HUES64 (cell line): ENCODE results near the gene FOXP1.

ENCODE experiments used
- H3K27ac ChIP-seq: 2 replicates; pipeline ENCODE4 v1.7.0; 2013; ENCODE audit warnings: low read depth, low read length, inconsistent platforms
- H3K27me3 ChIP-seq: 2 replicates; pipeline ENCODE4 v1.6.1; 2013; ENCODE audit warnings: mild to moderate bottlenecking, low read length; ENCODE audit not compliant: insufficient read depth
- H3K36me3 ChIP-seq: 2 replicates; pipeline ENCODE4 v1.6.1; 2013; ENCODE audit warnings: mild to moderate bottlenecking, low read length; ENCODE audit not compliant: insufficient read depth
- H3K4me1 ChIP-seq: 2 replicates; pipeline ENCODE4 v1.6.1; 2013; ENCODE audit warnings: mild to moderate bottlenecking, low read length, moderate library complexity; ENCODE audit not compliant: insufficient read depth
- H3K4me3 ChIP-seq: 2 replicates; pipeline ENCODE4 v1.5.1; 2013; ENCODE audit warnings: mild to moderate bottlenecking, low read length, moderate library complexity
- H3K9ac ChIP-seq: 2 replicates; pipeline ENCODE4 v1.6.1; 2013; ENCODE audit warnings: mild to moderate bottlenecking, low read depth, low read length
- H3K9me3 ChIP-seq: 2 replicates; pipeline ENCODE4 v1.6.1; 2013; ENCODE audit warnings: low read depth, low read length; ENCODE audit not compliant: insufficient read depth
- WGBS: fragments of 150-250, 120-280 bp; methylation state at CpG from one replicate; pipeline ENCODE4 v1.1.7; 2013; ENCODE audit warnings: missing lambda C conversion rate; 5-methylcytosine and 5-hydroxymethylcytosine counted together

FOXP1 gene

DNA sequence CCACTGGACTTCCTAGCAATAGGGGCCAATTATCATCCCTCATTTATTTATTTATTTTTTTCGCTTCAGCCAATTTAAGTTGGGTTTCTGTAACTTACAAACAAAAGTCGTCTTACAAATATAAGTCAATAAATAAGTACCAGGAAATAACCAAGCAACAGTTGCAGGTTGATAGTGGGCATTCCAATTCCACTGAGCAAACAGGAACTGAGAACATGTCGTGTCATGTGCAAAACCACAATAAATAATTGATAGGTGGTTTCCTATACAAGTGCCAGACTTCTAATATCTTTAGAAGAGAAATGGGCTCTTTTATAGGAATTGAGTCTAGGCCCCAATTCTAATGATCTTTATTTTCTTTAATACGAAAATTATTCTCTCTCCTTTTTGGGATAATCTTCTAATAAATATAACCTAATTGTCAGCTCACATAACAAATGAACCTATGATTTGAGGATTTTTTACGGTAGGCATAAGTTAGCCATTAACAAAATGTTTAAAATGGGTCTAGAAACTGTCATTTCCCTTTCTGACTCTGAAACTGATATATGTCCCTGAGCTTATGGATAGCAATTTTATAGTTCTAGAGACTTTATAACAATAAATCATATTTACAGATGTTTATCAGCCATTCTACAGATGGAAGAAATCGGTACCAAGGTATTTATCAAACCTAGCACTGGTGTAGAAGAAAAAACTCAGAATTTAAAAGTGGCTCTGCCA lies 571.8 kb downstream of the FOXP1 start:
- Histone ChIP-seq H3K27me3 (no peaks in the 10 kb centered on the region; the same call in 1 of the 2 replicates), H3K36me3 (peaks cover 13% of the 10 kb centered on the region), H3K4me1 (peaks cover 18% of the 10 kb centered on the region), H3K9ac (no peak overlapping the region), H3K9me3 (no peaks in the 10 kb centered on the region), H3K27ac (no peak overlapping the region), H3K4me3 (no peak overlapping the region)
- 97% methylated on average over 4 of the region's 6 CpGs for WGBS

DNA sequence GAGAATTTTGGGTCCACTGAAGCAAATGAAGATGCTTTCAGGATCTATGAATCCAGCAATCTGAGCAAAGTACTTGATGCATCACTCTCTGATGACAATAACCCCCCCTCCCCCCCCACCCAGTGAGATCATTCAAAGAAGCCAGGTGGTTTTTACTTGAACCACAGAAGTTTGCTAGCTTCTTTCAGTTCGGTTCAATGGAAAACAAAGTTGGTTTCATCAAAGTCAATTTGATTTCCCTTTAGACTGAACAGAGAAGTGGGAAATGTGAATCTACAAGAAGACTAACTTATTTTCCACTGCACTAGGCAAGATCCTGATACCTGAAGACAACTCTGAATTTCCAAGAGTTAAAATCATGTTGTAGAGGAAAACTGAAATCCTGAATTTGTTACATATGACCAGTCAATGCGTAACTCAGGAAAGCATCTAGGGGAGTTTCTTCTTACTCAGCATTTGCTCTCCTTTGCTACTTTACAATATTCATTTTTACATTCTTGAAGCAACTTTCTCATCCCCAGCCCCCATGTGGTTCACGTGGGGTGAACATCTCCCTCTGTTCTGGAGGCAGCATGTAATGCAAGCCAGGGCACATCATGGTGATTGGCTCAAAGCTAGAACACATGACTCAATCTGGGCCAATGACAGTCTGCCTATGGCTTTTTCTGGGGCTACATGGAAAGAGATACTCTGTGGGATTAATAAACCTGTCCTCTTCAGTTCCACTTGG lies 572.6 kb downstream of the FOXP1 start:
- Histone ChIP-seq H3K4me3 (no peak overlapping the region), H3K4me1 (peaks cover 19% of the 10 kb centered on the region), H3K27ac (no peak overlapping the region), H3K36me3 (peaks cover 13% of the 10 kb centered on the region), H3K9me3 (no peaks in the 10 kb centered on the region), H3K9ac (no peak overlapping the region), H3K27me3 (no peaks in the 10 kb centered on the region; the same call in 1 of the 2 replicates)
- 85% methylated on average over 3 of the region's 3 CpGs for WGBS

DNA sequence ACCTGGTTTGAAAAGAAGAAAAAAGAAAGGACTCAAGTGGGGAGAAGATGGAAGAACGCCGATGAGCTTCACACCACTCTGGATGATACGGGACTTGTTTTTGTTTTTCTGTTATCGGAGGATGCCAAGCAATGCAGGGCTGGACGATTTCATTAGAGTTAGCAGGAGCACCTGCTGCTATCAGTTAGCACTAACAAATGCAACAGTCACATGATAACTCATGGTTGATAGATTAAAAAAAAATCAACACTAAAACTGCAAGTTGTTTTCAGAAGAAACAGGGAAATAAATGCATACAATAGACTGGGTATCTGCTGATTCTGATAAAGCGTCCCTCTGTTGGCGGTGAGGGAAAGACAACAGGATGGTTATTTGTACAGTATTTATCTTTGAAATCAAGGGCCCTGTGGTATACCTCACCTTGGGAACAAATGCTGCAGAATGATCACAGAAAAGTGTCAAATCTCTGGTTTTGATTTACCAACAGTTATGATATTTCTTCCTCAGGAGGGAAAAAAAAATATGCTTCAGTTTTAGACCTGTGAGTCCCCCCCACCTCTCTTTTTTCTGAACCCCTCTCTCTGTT lies 575.1 kb downstream of the FOXP1 start:
- Histone ChIP-seq H3K9ac (no peak overlapping the region), H3K36me3 (peaks cover 5% of the 10 kb centered on the region; the same call in 1 of the 2 replicates), H3K9me3 (no peaks in the 10 kb centered on the region), H3K4me3 (no peak overlapping the region), H3K27me3 (no peaks in the 10 kb centered on the region; the same call in 1 of the 2 replicates), H3K4me1 (peaks cover 19% of the 10 kb centered on the region), H3K27ac (no peak overlapping the region; the same call in 1 of the 2 replicates)
- WGBS, result 70% methylated on average over 7 of the region's 7 CpGs

DNA sequence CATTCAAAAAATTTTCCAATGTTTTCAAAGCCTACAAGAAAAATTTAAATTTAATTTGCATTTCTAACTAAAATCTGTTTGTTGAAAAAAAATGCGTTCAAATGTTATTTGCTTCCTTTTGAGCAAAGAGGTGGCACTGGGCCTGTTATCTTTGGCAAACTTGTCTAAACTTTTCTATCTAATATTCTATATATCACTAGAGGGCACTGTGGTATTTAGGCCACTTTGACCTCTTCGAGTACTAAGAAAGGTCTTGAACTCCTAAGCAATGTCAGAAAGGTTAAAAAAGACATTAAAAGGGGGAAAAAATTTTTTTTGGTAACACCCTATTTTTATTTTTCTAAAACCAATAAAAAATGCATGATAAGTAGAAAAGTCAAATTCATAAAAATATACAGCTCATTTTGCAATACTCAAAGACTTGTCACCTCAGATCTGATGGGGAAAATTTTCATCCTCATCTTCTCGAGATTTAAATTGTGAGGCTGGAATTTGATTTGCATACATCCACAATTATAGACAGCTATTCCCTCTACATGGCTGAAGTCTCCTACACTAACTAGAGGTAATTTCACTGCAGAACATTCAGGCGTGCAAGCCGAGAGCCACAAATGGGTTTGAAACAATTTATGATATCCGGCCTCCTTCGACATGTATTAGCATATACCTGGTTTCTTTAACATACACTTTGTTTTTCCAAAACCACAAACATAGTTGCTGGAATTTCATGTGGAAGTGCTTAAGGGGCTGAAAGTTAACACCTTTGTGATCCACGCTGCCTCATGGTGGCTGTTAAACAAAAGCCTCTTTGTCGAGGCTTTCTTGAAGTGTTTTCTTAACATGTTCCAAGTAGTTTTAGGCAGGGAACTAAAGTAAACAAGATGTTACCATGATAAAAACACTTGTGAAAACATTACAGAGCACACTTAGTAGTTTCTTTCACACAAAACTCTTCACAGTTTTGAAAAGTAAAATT lies 576.4 kb downstream of the FOXP1 start:
- Histone ChIP-seq H3K9ac (peak overlapping the region; percentile 20), H3K4me3 (no peak overlapping the region), H3K27ac (peak overlapping the region; percentile 43), H3K4me1 (peaks cover 23% of the 10 kb centered on the region), H3K27me3 (no peaks in the 10 kb centered on the region; the same call in 1 of the 2 replicates), H3K9me3 (no peaks in the 10 kb centered on the region), H3K36me3 (no peaks in the 10 kb centered on the region)
- 9% methylated on average over 6 of the region's 9 CpGs for WGBS

DNA sequence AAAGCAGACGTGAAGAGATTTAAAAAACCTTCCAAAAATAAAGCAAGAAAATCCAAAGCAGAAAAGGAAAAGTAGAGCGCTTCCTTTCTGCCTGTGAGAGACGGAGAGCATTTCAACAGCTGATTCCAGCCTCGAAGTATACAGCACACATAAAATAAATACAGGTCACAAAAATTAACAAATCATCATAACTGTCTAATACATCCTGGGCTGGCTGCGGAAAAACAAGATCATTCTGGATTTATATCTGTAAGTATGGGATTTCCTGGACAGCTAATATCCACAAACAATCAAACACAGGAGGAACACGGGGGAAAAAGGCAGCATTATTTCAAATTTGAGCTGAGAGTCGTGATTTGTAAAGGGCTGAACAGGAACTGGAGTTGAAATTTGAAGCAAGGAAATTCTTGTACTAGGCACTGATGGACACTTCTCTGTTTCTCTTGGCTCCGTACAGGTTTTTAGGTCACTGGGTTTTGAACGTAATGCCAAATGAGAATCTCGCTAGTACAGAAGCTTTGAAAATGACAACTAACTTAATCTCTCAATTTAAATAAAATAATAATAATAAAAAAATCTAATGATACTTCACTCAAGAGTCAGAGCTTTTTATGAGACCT lies 577.7 kb downstream of the FOXP1 start:
- H3K27ac ChIP-seq, result no peak overlapping the region
- no peaks in the 10 kb centered on the region for H3K9me3 ChIP-seq
- H3K36me3 ChIP-seq, result no peaks in the 10 kb centered on the region
- H3K4me3 ChIP-seq, result no peak overlapping the region
- 86% methylated on average over 9 of the region's 10 CpGs for WGBS
- no peaks in the 10 kb centered on the region; the same call in 1 of the 2 replicates for H3K27me3 ChIP-seq
- H3K9ac ChIP-seq, result no peak overlapping the region
- H3K4me1 ChIP-seq, result peaks cover 35% of the 10 kb centered on the region

DNA sequence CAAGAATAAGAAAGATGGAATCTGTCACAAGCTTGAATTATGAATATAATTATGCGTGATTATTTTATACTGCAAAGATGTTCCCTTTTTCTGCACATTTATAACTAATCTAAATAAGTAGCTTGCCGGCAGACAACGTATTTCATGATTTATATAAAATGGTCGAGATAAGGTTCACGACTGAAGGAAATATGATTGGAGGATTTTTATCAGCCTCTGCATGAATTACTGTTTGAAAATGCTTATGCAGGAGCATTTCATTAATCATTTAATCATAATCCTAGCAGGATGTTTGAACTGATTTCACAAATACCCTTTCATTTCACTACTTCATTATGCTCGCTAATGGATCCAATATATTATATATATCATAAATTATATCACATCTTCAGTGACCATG lies 580.0 kb downstream of the FOXP1 start:
- no peak overlapping the region for H3K9ac ChIP-seq
- no peak overlapping the region for H3K4me3 ChIP-seq
- no peaks in the 10 kb centered on the region for H3K9me3 ChIP-seq
- H3K36me3 ChIP-seq, result no peaks in the 10 kb centered on the region
- H3K27ac ChIP-seq, result no peak overlapping the region
- no peaks in the 10 kb centered on the region for H3K27me3 ChIP-seq
- peaks cover 34% of the 10 kb centered on the region for H3K4me1 ChIP-seq
- 100% methylated on average over 5 of the region's 6 CpGs for WGBS

DNA sequence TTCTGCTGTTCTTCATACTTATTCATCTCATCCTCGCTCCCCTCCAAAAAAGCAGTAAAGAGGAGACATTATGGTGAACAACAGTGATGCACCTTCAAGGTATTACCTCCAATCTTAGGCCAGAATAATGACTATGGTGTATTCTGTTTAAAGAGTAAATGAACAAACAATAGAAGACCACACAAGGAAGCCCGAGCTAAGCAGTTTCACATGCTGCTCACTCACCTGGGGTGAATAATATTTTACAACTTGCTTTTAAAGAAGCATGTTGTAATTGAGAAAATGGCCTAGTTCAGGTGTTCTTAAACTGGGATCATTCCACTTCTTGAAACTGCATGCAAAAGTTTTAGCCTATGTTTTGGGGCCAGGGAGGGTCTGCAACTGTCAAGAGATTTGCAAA lies 581.2 kb downstream of the FOXP1 start:
- Histone ChIP-seq H3K27ac (no peak overlapping the region), H3K4me3 (no peak overlapping the region), H3K9ac (no peak overlapping the region), H3K4me1 (peaks cover 22% of the 10 kb centered on the region), H3K36me3 (no peaks in the 10 kb centered on the region), H3K27me3 (no peaks in the 10 kb centered on the region), H3K9me3 (no peaks in the 10 kb centered on the region)
- 94% methylated on average over 2 of the region's 2 CpGs for WGBS

DNA sequence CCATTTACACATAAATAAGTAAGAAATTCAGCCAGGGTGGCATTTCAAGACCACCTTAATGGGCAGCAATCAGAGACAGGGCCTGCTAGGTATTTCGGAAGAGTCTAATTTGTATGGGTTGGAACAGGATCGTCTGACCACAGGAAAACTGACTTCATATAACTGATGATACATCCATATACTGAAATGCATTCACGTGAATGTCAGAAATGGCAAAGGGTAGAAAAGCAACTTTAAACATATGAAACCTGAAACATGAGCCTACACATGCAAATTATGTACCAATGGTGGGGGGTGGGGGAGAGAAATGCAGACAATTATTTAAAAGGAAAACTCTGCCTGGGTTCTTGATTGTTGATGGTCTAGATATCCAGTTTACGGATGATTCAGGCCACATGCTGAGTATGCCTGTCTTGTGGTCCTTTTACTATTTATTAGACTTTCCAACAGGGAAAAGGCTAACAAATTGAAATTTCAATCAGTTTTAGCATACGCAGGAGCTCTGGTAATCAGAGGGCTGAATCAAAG lies 582.2 kb downstream of the FOXP1 start:
- H3K27ac ChIP-seq, result no peak overlapping the region
- WGBS, result 88% methylated on average over 5 of the region's 5 CpGs
- H3K9ac ChIP-seq, result no peak overlapping the region
- no peaks in the 10 kb centered on the region for H3K27me3 ChIP-seq
- H3K4me1 ChIP-seq, result peaks cover 16% of the 10 kb centered on the region; the same call in 1 of the 2 replicates
- H3K4me3 ChIP-seq, result no peak overlapping the region
- no peaks in the 10 kb centered on the region for H3K9me3 ChIP-seq
- H3K36me3 ChIP-seq, result no peaks in the 10 kb centered on the region

DNA sequence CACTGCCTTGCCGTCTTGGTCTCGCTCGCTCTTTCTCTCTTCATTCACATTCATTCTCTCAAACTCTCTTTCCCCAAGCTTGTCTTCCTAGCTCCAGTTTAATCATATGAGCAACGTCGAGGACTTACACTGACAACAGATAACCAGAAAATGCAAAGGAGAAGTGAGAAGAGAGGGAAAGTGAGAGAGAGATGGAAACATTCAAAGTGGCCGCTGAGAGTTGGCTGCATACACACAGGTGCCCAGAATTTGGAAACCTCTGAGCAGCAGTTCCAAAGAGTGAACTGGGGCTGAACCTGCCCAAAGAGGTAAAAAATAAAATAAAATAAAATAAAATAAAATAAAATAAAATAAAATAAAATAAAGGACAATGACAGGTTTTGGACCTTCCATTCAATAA lies 583.0 kb downstream of the FOXP1 start:
- Histone ChIP-seq H3K36me3 (no peaks in the 10 kb centered on the region), H3K9me3 (no peaks in the 10 kb centered on the region), H3K4me3 (no peak overlapping the region), H3K4me1 (peaks cover 16% of the 10 kb centered on the region; the same call in 1 of the 2 replicates), H3K27me3 (no peaks in the 10 kb centered on the region), H3K9ac (no peak overlapping the region), H3K27ac (no peak overlapping the region)
- WGBS, result 88% methylated on average over 6 of the region's 6 CpGs

DNA sequence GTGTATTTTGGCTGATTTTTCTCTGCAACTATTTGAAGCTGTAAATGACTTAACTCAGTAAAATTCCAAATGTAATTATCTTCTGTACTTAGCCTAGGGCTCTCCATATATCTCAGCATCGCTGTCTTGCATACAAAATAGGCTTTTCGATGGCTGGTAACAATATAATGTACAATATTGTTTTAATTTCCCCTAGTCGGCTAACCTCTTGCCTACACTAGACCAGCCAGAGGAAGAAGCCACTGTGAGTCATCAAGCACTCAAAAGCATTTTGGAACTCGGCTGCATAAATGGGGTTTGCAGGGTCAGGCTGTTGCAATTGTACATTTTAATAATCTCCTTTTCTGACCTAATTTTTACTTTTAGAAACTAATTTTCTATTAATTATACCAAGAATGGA lies 583.8 kb downstream of the FOXP1 start:
- 79% methylated on average over 4 of the region's 4 CpGs for WGBS
- peaks cover 16% of the 10 kb centered on the region; the same call in 1 of the 2 replicates for H3K4me1 ChIP-seq
- no peaks in the 10 kb centered on the region for H3K9me3 ChIP-seq
- H3K27me3 ChIP-seq, result no peaks in the 10 kb centered on the region
- no peak overlapping the region for H3K27ac ChIP-seq
- H3K4me3 ChIP-seq, result no peak overlapping the region
- H3K9ac ChIP-seq, result no peak overlapping the region
- H3K36me3 ChIP-seq, result no peaks in the 10 kb centered on the region
